ENCODE data around the gene MAP2K5.

MAP2K5 gene

GRCh38 chr15:67521783-67522568, 20.5 kb upstream of the MAP2K5 start:
- peak overlapping the region; percentile 97 for H3K27ac ChIP-seq
- no peak for TF ChIP-seq ZFX (IDR thresholded peaks at IDR 0.05)
- TF ChIP-seq, protein P1, sequence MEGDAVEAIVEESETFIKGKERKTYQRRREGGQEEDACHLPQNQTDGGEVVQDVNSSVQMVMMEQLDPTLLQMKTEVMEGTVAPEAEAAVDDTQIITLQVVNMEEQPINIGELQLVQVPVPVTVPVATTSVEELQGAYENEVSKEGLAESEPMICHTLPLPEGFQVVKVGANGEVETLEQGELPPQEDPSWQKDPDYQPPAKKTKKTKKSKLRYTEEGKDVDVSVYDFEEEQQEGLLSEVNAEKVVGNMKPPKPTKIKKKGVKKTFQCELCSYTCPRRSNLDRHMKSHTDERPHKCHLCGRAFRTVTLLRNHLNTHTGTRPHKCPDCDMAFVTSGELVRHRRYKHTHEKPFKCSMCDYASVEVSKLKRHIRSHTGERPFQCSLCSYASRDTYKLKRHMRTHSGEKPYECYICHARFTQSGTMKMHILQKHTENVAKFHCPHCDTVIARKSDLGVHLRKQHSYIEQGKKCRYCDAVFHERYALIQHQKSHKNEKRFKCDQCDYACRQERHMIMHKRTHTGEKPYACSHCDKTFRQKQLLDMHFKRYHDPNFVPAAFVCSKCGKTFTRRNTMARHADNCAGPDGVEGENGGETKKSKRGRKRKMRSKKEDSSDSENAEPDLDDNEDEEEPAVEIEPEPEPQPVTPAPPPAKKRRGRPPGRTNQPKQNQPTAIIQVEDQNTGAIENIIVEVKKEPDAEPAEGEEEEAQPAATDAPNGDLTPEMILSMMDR (conservative IDR thresholded peaks at IDR 0.05) = no peak

GRCh38 chr15:67523330-67523729, 19.2 kb upstream of the MAP2K5 start:
- TF ChIP-seq, protein P1 (conservative IDR thresholded peaks at IDR 0.05) = no peak
- no peak for TF ChIP-seq ZFX (IDR thresholded peaks at IDR 0.05)
- H3K27ac ChIP-seq = no peak overlapping the region

DNA sequence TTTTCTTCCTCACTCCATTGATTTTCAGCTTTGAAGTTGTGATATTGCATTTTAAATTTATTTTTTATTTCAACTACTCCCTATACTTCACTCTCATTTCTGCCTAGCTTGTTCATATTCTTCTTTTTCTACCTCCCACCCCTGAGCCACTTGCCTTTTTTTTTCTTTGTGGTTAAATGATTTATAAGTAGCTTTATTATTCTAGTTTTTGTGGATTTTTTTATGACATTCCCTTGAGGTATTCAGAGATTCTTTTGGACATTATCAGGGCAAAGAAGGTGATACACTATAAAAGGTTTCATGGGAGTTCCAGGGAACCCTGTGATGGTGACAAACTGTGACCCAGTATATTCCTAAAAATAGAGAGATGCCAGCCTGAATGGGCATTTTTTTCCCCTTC, 18.3 kb upstream of the MAP2K5 start:
- H3K27ac ChIP-seq = no peak overlapping the region
- TF ChIP-seq, protein P1 (conservative IDR thresholded peaks at IDR 0.05) = no peak
- TF ChIP-seq ZFX (IDR thresholded peaks at IDR 0.05) = no peak

DNA sequence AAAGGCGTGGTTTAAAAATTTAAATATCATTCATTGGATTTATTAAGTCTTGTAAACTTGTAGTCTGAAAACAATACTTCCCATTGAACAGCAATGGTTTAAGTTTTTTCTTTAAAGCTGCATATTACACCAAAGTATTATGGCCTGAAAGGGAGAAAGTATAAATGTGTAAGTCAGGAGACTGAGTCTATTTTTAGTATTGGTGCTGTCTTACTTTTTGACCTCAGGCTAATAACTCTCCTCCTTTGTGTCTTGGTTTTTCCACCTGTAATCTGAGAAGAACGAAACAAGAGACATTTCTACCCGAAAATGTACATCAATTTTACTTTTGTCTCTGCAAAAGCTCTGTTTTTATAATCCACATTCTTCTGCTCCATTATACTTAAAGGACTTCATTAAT, 14.0 kb upstream of the MAP2K5 start:
- TF ChIP-seq ZFX (IDR thresholded peaks at IDR 0.05) = no peak
- H3K27ac ChIP-seq = no peak overlapping the region

- no peak for TF ChIP-seq ZFX (IDR thresholded peaks at IDR 0.05)
- TF ChIP-seq, protein P1 (conservative IDR thresholded peaks at IDR 0.05) = no peak
- H3K27ac ChIP-seq = no peak overlapping the region
Measured at GRCh38 chr15:67531379-67531914, 11.1 kb upstream of the MAP2K5 start.

DNA sequence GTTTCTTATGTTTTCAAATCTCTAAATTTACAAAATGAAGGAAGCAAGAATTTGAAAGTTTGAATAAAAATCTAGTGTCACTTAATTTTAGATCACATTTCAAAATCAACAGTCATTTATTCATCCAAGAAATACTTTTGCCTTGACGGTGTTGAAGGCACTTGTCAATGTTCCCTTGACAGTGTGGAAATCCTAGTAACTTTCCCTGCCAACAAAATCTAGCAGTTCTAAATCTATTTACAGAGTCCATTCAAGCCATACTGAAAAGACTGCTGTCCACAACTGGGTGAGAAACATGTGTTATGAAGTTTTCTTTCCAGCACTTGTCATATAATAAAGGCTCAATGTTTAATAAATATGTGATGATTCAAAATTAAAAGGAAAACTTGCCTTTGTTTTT, 8.6 kb upstream of the MAP2K5 start:
- TF ChIP-seq, protein P1 (conservative IDR thresholded peaks at IDR 0.05) = no peak
- no peak for TF ChIP-seq ZFX (IDR thresholded peaks at IDR 0.05)
- no peak overlapping the region for H3K27ac ChIP-seq

GRCh38 chr15:67534360-67534759, 8.1 kb upstream of the MAP2K5 start:
- no peak overlapping the region for H3K27ac ChIP-seq
- TF ChIP-seq ZFX (IDR thresholded peaks at IDR 0.05) = no peak
- TF ChIP-seq, protein P1 (conservative IDR thresholded peaks at IDR 0.05) = no peak

DNA sequence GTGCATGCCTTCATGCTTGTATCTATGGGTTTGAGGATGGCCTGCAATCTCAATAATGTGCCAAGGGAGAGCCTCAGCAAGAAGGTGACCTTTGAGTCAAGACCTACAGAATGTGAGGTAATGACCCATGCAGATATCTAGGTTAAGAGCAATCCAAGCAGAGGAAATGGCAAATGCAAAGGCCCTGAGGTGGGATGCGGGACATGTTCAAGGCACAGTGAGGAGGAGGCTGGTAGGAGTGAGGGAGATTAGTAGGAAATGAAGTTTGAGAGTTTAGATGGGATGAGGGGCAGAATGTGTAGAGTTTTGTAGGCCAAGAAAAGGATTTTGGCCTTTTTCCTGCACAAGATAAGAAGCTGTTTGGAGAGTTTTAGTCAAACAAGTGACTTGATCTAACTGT, 4.7 kb upstream of the MAP2K5 start:
- no peak for TF ChIP-seq ZFX (IDR thresholded peaks at IDR 0.05)
- TF ChIP-seq, protein P1 (conservative IDR thresholded peaks at IDR 0.05) = no peak

More for the DNA sequence above, 4.7 kb upstream of the MAP2K5 start:
- H3K27ac ChIP-seq = no peak overlapping the region
